ENCODE measurements around the gene TRIM67.

DNA sequence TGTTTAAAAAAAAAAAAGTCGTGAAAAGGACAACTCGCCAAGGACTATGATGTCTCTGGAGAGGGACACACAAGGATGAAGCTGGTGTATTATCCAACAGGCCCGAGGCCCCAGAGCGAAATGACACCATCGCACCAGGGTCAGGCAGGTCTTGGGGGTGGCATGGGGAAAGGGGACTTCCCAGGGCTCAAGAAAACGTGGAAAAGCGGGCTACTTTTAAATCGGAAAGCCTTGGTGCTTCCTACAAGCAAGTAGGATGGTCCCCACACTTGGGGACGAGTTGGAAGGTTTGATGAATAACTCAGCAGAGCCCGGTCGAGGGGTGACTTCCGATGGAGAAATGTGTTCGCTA is 78.6 kb downstream of the TRIM67 start:
- TF ChIP-seq, protein P1, sequence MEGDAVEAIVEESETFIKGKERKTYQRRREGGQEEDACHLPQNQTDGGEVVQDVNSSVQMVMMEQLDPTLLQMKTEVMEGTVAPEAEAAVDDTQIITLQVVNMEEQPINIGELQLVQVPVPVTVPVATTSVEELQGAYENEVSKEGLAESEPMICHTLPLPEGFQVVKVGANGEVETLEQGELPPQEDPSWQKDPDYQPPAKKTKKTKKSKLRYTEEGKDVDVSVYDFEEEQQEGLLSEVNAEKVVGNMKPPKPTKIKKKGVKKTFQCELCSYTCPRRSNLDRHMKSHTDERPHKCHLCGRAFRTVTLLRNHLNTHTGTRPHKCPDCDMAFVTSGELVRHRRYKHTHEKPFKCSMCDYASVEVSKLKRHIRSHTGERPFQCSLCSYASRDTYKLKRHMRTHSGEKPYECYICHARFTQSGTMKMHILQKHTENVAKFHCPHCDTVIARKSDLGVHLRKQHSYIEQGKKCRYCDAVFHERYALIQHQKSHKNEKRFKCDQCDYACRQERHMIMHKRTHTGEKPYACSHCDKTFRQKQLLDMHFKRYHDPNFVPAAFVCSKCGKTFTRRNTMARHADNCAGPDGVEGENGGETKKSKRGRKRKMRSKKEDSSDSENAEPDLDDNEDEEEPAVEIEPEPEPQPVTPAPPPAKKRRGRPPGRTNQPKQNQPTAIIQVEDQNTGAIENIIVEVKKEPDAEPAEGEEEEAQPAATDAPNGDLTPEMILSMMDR (IDR thresholded peaks at IDR 0.05 in 8 of 11, conservative IDR thresholded peaks at IDR 0.05 in 3 of 11): no peak
- no peak for TF ChIP-seq POLR2A (IDR thresholded peaks at IDR 0.05)
